Measurements from ENCODE around the gene MT1M.
"Not testable (repeated sequence)": the region's sequence is repeated elsewhere in the genome, so short reads cannot be mapped to it uniquely, and the experiment has no call there.

Gene MT1M

GRCh38 chr16:56616608-56617211 lies 15.7 kb upstream of the MT1M start:
- no peak for DNase-seq (ENCODE audit: extremely low read depth, low read depth)
- no peak for TF ChIP-seq CTCF (IDR thresholded peaks at IDR 0.05; ENCODE audit: low read depth, low read length)

GRCh38 chr16:56617212-56618085 lies 15.0 kb upstream of the MT1M start:
- TF ChIP-seq CTCF (IDR thresholded peaks at IDR 0.05; ENCODE audit: low read depth, low read length), result no peak
- DNase-seq (ENCODE audit: extremely low read depth, low read depth), result no peak

GRCh38 chr16:56618138-56618537 lies 14.3 kb upstream of the MT1M start:
- TF ChIP-seq CTCF (IDR thresholded peaks at IDR 0.05; ENCODE audit: low read depth, low read length), result no peak
- no peak for DNase-seq (ENCODE audit: extremely low read depth, low read depth)

- TF ChIP-seq CTCF (IDR thresholded peaks at IDR 0.05; ENCODE audit: low read depth, low read length), result no peak
Measured at GRCh38 chr16:56620339-56620897, 12.0 kb upstream of the MT1M start.

GRCh38 chr16:56621665-56622445 lies 10.6 kb upstream of the MT1M start:
- not testable (repeated sequence) for DNase-seq (ENCODE audit: extremely low read depth, low read depth)

More at GRCh38 chr16:56620339-56620897, 12.0 kb upstream of the MT1M start:
- no peak for DNase-seq (ENCODE audit: extremely low read depth, low read depth)

- DNase-seq (ENCODE audit: extremely low read depth, low read depth), result not testable (repeated sequence)
Measured at GRCh38 chr16:56623184-56623583, 9.3 kb upstream of the MT1M start.

- no peak for TF ChIP-seq CTCF (IDR thresholded peaks at IDR 0.05; ENCODE audit: low read depth, low read length)
- no peak for DNase-seq (ENCODE audit: extremely low read depth, low read depth)
Measured at GRCh38 chr16:56623637-56624036, 8.8 kb upstream of the MT1M start.

Data from AG09319 (cell line).